Measurements from ENCODE around the gene SRPX. TPM values are rescaled to one million over a fixed set of nuclear protein-coding genes. Genes with fewer than 3 reads are reported as not detected.

Gene SRPX
- total and polyA plus RNA-seq, 2 donors (not counting 1 experiment from before 2014, with no cell fraction given): 0.59 TPM; not detected in 1

DNA sequence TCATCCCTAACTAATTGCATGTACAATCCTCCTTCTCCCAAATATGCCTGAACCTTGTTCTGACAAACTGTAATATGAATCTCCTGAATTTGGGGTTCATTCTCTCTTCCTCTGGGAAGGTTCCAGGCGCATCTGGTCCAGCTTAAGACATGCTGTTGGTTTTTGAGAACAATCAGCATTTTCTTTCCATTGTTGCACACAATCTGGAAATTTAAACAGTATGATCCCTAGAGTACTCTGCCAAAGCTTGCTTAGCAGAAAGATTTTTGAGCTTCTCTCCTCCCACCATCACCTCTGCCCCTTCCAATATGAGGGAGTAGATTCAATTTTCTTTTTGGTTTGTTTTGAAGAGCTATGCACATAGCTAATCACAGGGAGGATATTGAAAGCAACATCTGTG, 50.1 kb downstream of the SRPX start:
- Histone ChIP-seq H3K4me3 (ENCODE audit: control extremely low read depth in 1 of 5, extremely low read depth in 1 of 5, insufficient read depth in 1 of 5, low read depth in 2 of 5, low read length in 4 of 5) (no peak overlapping the region), H3K79me2 (ENCODE audit: control insufficient read depth, insufficient read depth, low read length) (no peaks in the 10 kb centered on the region), H3K9ac (ENCODE audit: low read length) (no peak overlapping the region), H3K27ac (ENCODE audit: low read length in 2 of 2) (no peak overlapping the region), H4K20me1 (ENCODE audit: control insufficient read depth, insufficient read depth, low read length, poor library complexity, severe bottlenecking) (no peaks in the 10 kb centered on the region), H3K9me3 (ENCODE audit: control extremely low read depth in 1 of 3, control insufficient read depth in 2 of 3, insufficient read depth in 1 of 3, low read length in 2 of 3) (no peaks in the 10 kb centered on the region), H3K4me2 (replicated peaks; ENCODE audit: low read depth, low read length, poor library complexity, severe bottlenecking) (no peak overlapping the region), H3K36me3 (replicated peaks in 1 of 2; ENCODE audit: control extremely low read depth in 1 of 2, control insufficient read depth in 1 of 2, extremely low read depth in 1 of 2, insufficient read depth in 2 of 2, low read length in 1 of 2) (no peaks in the 10 kb centered on the region), H3K4me1 (ENCODE audit: control insufficient read depth in 2 of 2, insufficient read depth in 2 of 2, low read length in 2 of 2) (no peaks in the 10 kb centered on the region), H3K27me3 (replicated peaks in 1 of 4; ENCODE audit: control extremely low read depth in 1 of 4, control insufficient read depth in 3 of 4, insufficient read depth in 4 of 4, low read length in 3 of 4) (no peaks in the 10 kb centered on the region), H2AFZ (ENCODE audit: insufficient read depth, low read depth, low read length, poor library complexity, severe bottlenecking) (no peak overlapping the region)
- no CpG with 5 or more reads among the region's 1 CpG for WGBS (ENCODE audit: insufficient coverage)
- Mint-ChIP-seq H3K27ac (no peak overlapping the region), H3K9me3 (ENCODE audit: insufficient read depth) (no peaks in the 10 kb centered on the region), H3K4me1 (no peaks in the 10 kb centered on the region), H3K27me3 (peaks cover 7% of the 10 kb centered on the region), H3K4me3 (no peak overlapping the region)
- CTCF ChIA-PET: interaction anchor here (1.0 kb wide), 1 partner anchor 156 kb away, joined by 4 read pairs; the partner anchor contains the start of gene RPGR
- no peak for TF ChIP-seq EZH2 (IDR thresholded peaks at IDR 0.05; ENCODE audit: borderline replicate concordance, insufficient read depth, low read depth, low read length, poor library complexity, severe bottlenecking)
- TF ChIP-seq CTCF (IDR thresholded peaks at IDR 0.05): no peak
- DNase-seq (no peak), ATAC-seq (ENCODE audit: low read depth) (no peak)
- intact Hi-C loops (cut with micrococcal nuclease): no loop called here
- POLR2A ChIA-PET: no interaction called here

- Histone ChIP-seq H3K4me2 (replicated peaks; ENCODE audit: low read depth, low read length, poor library complexity, severe bottlenecking) (no peak overlapping the region), H3K27me3 (replicated peaks in 1 of 4; ENCODE audit: control extremely low read depth in 1 of 4, control insufficient read depth in 3 of 4, insufficient read depth in 4 of 4, low read length in 3 of 4) (no peaks in the 10 kb centered on the region), H3K4me3 (ENCODE audit: control extremely low read depth in 1 of 5, extremely low read depth in 1 of 5, insufficient read depth in 1 of 5, low read depth in 2 of 5, low read length in 4 of 5) (no peak overlapping the region), H3K36me3 (replicated peaks in 1 of 2; ENCODE audit: control extremely low read depth in 1 of 2, control insufficient read depth in 1 of 2, extremely low read depth in 1 of 2, insufficient read depth in 2 of 2, low read length in 1 of 2) (no peaks in the 10 kb centered on the region), H3K9me3 (ENCODE audit: control extremely low read depth in 1 of 3, control insufficient read depth in 2 of 3, insufficient read depth in 1 of 3, low read length in 2 of 3) (no peaks in the 10 kb centered on the region), H3K4me1 (ENCODE audit: control insufficient read depth in 2 of 2, insufficient read depth in 2 of 2, low read length in 2 of 2) (no peaks in the 10 kb centered on the region), H3K27ac (ENCODE audit: low read length in 2 of 2) (no peak overlapping the region), H3K9ac (ENCODE audit: low read length) (no peak overlapping the region), H2AFZ (ENCODE audit: insufficient read depth, low read depth, low read length, poor library complexity, severe bottlenecking) (no peak overlapping the region), H4K20me1 (ENCODE audit: control insufficient read depth, insufficient read depth, low read length, poor library complexity, severe bottlenecking) (no peaks in the 10 kb centered on the region), H3K79me2 (ENCODE audit: control insufficient read depth, insufficient read depth, low read length) (no peaks in the 10 kb centered on the region)
- H3K27me3 Mint-ChIP-seq: peaks cover 3% of the 10 kb centered on the region
- no peaks in the 10 kb centered on the region for H3K9me3 Mint-ChIP-seq (ENCODE audit: insufficient read depth)
- TF ChIP-seq EZH2 (IDR thresholded peaks at IDR 0.05; ENCODE audit: borderline replicate concordance, insufficient read depth, low read depth, low read length, poor library complexity, severe bottlenecking) (no peak), CTCF (IDR thresholded peaks at IDR 0.05) (peak; percentile 65)
- no CpG with 5 or more reads among the region's 2 CpGs for WGBS (ENCODE audit: insufficient coverage)
- no peak for ATAC-seq (ENCODE audit: low read depth)
- H3K4me1 Mint-ChIP-seq: no peaks in the 10 kb centered on the region
- no peak overlapping the region for H3K27ac Mint-ChIP-seq
- CTCF ChIA-PET: interaction anchor here (0.6 to 3.6 kb wide), 14 partner anchors 9 to 673 kb away, joined by 3 to 14 read pairs (median 4); partner anchors contain the start of gene RPGR
- POLR2A ChIA-PET: no interaction called here
- intact Hi-C loops (cut with micrococcal nuclease): loop anchor here (1.0 to 10.0 kb wide), 2 partner anchors 242 to 341 kb away; no protein-coding TSS in a partner anchor
- peak; percentile 37 for DNase-seq
- no peak overlapping the region for H3K4me3 Mint-ChIP-seq
Observed at GRCh38 chrX:38166478-38167083, 54.1 kb downstream of the SRPX start.

All from B cell (primary cell).